Common myeloid progenitor, CD34-positive (primary cell): ENCODE data around the gene NSD1.

Source experiments
- CTCF ChIA-PET: fragments of 350-600 bp; sonication (Branson Sonifier 250); formaldehyde crosslinking; loops from one replicate; lab custom pipeline; 2021; ENCODE audit warnings: antibody characterized with exemption; lab: Charles Lee
- POLR2A ChIA-PET: fragments of 350-600 bp; sonication (Branson Sonifier 250); formaldehyde crosslinking; loops from one replicate; lab custom pipeline; 2021; ENCODE audit warnings: antibody characterized with exemption; lab: Charles Lee
- DNase-seq, 3 donors: peaks; one replicate each; pipeline versions ENCODE4 v3.0.0 to v3.0.0-alpha.2; 2013
- H3K27ac ChIP-seq, 2 experiments: 1 replicate in 1 of 2; 2 replicates in 1 of 2; pipeline ENCODE4 v1.7.0; 2013; ENCODE audit warnings: inconsistent platforms in 2 of 2, low read length in 2 of 2, mild to moderate bottlenecking in 2 of 2, low read depth in 1 of 2, moderate library complexity in 1 of 2; ENCODE audit not compliant: severe bottlenecking in 2 of 2, insufficient read depth in 1 of 2, poor library complexity in 1 of 2
- H3K27me3 ChIP-seq, 5 experiments: replicated peaks in 2 of 5; 1 replicate in 3 of 5; 2 replicates in 2 of 5; pipeline versions ENCODE4 v1.6.1 to v1.7.0; 2013; ENCODE audit warnings: low read length in 4 of 5, mild to moderate bottlenecking in 2 of 5, moderate library complexity in 2 of 5, inconsistent platforms in 1 of 5; ENCODE audit not compliant: insufficient read depth in 5 of 5, control insufficient read depth in 4 of 5
- H3K36me3 ChIP-seq, 4 experiments: 1 replicate in 2 of 4; 2 replicates in 2 of 4; pipeline versions ENCODE4 v1.6.1 to v1.7.0; 2013; ENCODE audit warnings: low read length in 3 of 4, control low read depth in 1 of 4, mild to moderate bottlenecking in 1 of 4; ENCODE audit not compliant: control insufficient read depth in 4 of 4, insufficient read depth in 4 of 4
- H3K4me1 ChIP-seq, 4 experiments: 1 replicate in 3 of 4; 2 replicates in 1 of 4; pipeline versions ENCODE4 v1.6.1 to v1.7.1; 2013; ENCODE audit warnings: low read length in 3 of 4, mild to moderate bottlenecking in 3 of 4, control low read depth in 1 of 4, inconsistent platforms in 1 of 4, moderate library complexity in 1 of 4; ENCODE audit not compliant: control insufficient read depth in 4 of 4, insufficient read depth in 4 of 4; ENCODE audit errors: control extremely low read depth in 1 of 4
- H3K4me3 ChIP-seq, 7 experiments: 1 replicate in 4 of 7; 2 replicates in 3 of 7; pipeline versions ENCODE4 v1.5.1 to v1.7.0; 2013; ENCODE audit warnings: mild to moderate bottlenecking in 7 of 7, low read length in 6 of 7, moderate library complexity in 6 of 7, inconsistent platforms in 2 of 7, low read depth in 2 of 7, control low read depth in 1 of 7; ENCODE audit not compliant: insufficient read depth in 4 of 7, control insufficient read depth in 1 of 7; ENCODE audit errors: extremely low read depth in 1 of 7
- H3K9me3 ChIP-seq, 5 experiments: 1 replicate in 4 of 5; 2 replicates in 1 of 5; pipeline versions ENCODE4 v1.6.1 to v1.7.1; 2013; ENCODE audit warnings: low read length in 4 of 5, mild to moderate bottlenecking in 2 of 5, inconsistent platforms in 1 of 5, low read depth in 1 of 5, moderate library complexity in 1 of 5; ENCODE audit not compliant: control insufficient read depth in 4 of 5, insufficient read depth in 2 of 5; ENCODE audit errors: control extremely low read depth in 1 of 5
- WGBS: methylation state at CpG from one replicate; pipeline ENCODE4 v1.1.5; 2013; ENCODE audit not compliant: insufficient coverage; 5-methylcytosine and 5-hydroxymethylcytosine counted together

Gene NSD1

GRCh38 chr5:177309351-177310191 is 176.0 kb downstream of the NSD1 start:
- DNase-seq = peak; percentile 65 to 77 (median 76)
- ChIA-PET POLR2A (no interaction called here), CTCF (interaction anchor here (0.7 to 5.6 kb wide), 35 partner anchors 8 to 198 kb away, joined by 3 to 42 read pairs (median 6); partner anchors contain the start of genes LMAN2, PDLIM7, RGS14 and SLC34A1)
- H3K36me3 ChIP-seq = peaks cover 0 to 38% (median 7%) of the 10 kb centered on the region in 4 experiments
- H3K4me1 ChIP-seq = peaks cover 7 to 86% (median 83%) of the 10 kb centered on the region in 4 experiments
- WGBS = 89% methylated on average over 6 of the region's 10 CpGs
- no peaks in the 10 kb centered on the region for H3K9me3 ChIP-seq
- no peak overlapping the region for H3K27ac ChIP-seq
- peak overlapping the region in 1 of 7 experiments; percentile 81 for H3K4me3 ChIP-seq
- H3K27me3 ChIP-seq = no peaks in the 10 kb centered on the region

DNA sequence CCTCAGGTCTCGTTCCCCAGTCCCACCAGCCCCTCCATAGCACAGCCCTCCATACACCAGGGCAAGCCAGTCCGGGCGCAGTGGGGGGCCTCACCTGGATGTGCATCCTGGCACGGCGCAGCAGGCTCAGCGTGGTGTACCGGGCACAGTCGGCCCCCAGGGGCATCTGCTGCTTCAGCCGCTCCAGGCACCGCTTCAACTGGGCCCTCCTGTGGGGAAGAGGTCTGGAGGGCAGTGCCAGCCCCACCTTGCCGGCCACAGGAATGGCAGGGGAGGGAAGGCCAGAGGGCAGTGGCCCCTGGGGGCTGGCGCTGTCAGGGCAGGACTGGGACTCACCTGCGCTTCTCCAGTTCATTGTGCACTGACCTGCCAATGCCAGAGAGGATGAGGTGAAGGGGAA is 176.8 kb downstream of the NSD1 start:
- Histone ChIP-seq H3K36me3 (peaks cover 0 to 38% (median 6%) of the 10 kb centered on the region in 4 experiments), H3K27me3 (no peaks in the 10 kb centered on the region), H3K4me3 (peak overlapping the region in 5 of 7 experiments; percentile 26 to 89 (median 73)), H3K9me3 (no peaks in the 10 kb centered on the region), H3K27ac (no peak overlapping the region), H3K4me1 (peaks cover 7 to 79% (median 76%) of the 10 kb centered on the region in 4 experiments)
- no peak for DNase-seq
- ChIA-PET CTCF (interaction anchor here (0.7 to 5.6 kb wide), 29 partner anchors 9 to 198 kb away, joined by 3 to 42 read pairs (median 7); partner anchors contain the start of genes LMAN2, PDLIM7, RGS14 and SLC34A1), POLR2A (interaction anchor here (0.6 to 1.0 kb wide), 3 partner anchors 9 to 10 kb away, joined by 3 to 4 read pairs (median 4); no protein-coding TSS in a partner anchor)
- WGBS = 97% methylated on average over 12 of the region's 13 CpGs

GRCh38 chr5:177310757-177311391 is 177.3 kb downstream of the NSD1 start:
- POLR2A ChIA-PET = interaction anchor here (0.6 to 1.0 kb wide), 3 partner anchors 9 to 11 kb away, joined by 3 to 4 read pairs (median 4); no protein-coding TSS in a partner anchor
- Histone ChIP-seq H3K9me3 (no peaks in the 10 kb centered on the region), H3K4me3 (peak overlapping the region; percentile 13 to 89 (median 70)), H3K27me3 (no peaks in the 10 kb centered on the region), H3K4me1 (peaks cover 4 to 74% (median 70%) of the 10 kb centered on the region in 4 experiments), H3K27ac (no peak overlapping the region), H3K36me3 (peaks cover 0 to 33% (median 4%) of the 10 kb centered on the region in 4 experiments)
- CTCF ChIA-PET = interaction anchor here (1.0 to 5.6 kb wide), 21 partner anchors 9 to 197 kb away, joined by 3 to 42 read pairs (median 10); partner anchors contain the start of genes LMAN2, RGS14 and SLC34A1
- DNase-seq = peak; percentile 83 to 97 (median 95)
- 0% methylated on average over 8 of the region's 20 CpGs for WGBS

- POLR2A ChIA-PET = interaction anchor here (0.8 to 1.0 kb wide), 2 partner anchors 10 to 11 kb away, joined by 3 to 4 read pairs; no protein-coding TSS in a partner anchor
- WGBS = 0% methylated on average over 20 of the region's 23 CpGs
- H3K4me1 ChIP-seq = peaks cover 4 to 69% (median 66%) of the 10 kb centered on the region in 4 experiments
Measured at GRCh38 chr5:177311392-177311722, 177.8 kb downstream of the NSD1 start.

DNA sequence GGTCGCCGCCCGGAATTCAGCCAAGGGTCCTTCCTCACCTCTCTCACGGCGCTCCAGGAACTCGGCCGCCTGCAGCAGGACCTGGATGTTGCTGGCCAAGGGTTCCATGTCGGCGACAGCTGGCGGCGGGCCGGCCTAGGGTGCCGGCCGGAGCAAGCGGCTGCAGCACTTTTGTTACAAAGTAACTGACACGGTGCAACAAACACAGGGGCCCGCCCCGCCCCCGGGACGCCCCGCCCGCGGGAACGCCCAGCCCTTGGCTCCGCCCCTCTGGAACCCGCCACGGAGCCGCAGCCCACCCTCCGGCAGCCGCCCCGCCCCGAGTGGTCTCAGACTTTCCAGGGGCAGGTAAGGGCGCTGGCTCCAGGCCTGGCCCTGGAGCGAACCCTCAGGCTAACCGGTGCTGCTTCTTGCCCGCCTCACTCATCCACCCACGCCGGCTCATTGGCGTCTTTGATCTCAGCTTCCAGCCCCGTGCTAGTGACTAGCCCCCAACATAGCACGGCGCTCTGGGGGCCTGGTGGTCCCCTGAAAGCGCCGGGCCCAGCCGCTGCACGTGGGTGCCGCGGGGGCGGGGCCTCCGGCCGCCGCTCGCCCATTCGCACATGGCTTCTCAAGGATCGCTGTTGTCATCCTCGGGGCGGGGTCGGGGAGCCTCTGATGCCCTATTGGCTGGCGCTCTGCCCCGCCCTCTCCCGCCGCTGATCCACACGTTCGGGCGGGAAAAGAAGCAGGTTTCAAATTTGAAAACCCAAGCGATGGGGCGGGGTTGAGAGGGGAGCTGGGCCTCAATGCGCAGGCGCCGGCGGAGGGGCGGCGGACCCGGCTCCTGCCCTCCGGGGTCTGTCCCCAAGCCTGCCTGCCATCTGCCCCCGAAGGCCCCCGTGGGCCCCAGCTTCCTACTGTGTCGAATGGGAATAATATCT is 178.4 kb downstream of the NSD1 start, which contains the start of gene MXD3:
Gene MXD3, minus strand, starts transcription at position 176 of the 926 bp plus-strand sequence. Its CDS starts 68 bp downstream, at position 108.
- POLR2A ChIA-PET = interaction anchor here (0.6 to 1.2 kb wide), 2 partner anchors 12 to 20 kb away, joined by 3 to 4 read pairs; no protein-coding TSS in a partner anchor
- H3K4me3 ChIP-seq = peak within 1 kb of the TSS; percentile 41 to 89 (median 70)
- H3K4me1 ChIP-seq = peaks cover 4 to 63% (median 59%) of the 10 kb centered on the region in 4 experiments
- H3K36me3 ChIP-seq = peaks cover 0 to 23% (median 0%) of the 10 kb centered on the region in 4 experiments
- WGBS = 0% methylated on average over 63 of the region's 78 CpGs
- H3K9me3 ChIP-seq = no peaks in the 10 kb centered on the region
- CTCF ChIA-PET = interaction anchor here (0.7 to 2.8 kb wide), 14 partner anchors 10 to 190 kb away, joined by 3 to 13 read pairs (median 4); no protein-coding TSS in a partner anchor
- DNase-seq = peak; percentile 94 to 97 (median 96)
- H3K27me3 ChIP-seq = no peaks in the 10 kb centered on the region
- peak within 1 kb of the TSS in 1 of 2 experiments; percentile 58 for H3K27ac ChIP-seq

More at GRCh38 chr5:177311392-177311722, 177.8 kb downstream of the NSD1 start:
- H3K36me3 ChIP-seq = peaks cover 0 to 28% (median 2%) of the 10 kb centered on the region in 4 experiments
- no peaks in the 10 kb centered on the region for H3K27me3 ChIP-seq
- CTCF ChIA-PET = interaction anchor here (1.1 to 5.6 kb wide), 8 partner anchors 9 to 197 kb away, joined by 3 to 42 read pairs (median 9); no protein-coding TSS in a partner anchor
- H3K27ac ChIP-seq = no peak overlapping the region
- no peak for DNase-seq
- H3K9me3 ChIP-seq = no peaks in the 10 kb centered on the region
- H3K4me3 ChIP-seq = peak overlapping the region; percentile 41 to 89 (median 70)
